MM.1S (cell line): ENCODE data around the gene RNLS.

ENCODE experiments used
- DNase-seq: peaks from one replicate; pipeline ENCODE4 v3.0.0-alpha.2; 2015
- H2AFZ ChIP-seq: fragments of 300-600 bp; sonication (generic); 2 replicates; pipeline ENCODE4 v1.6.0; 2016; ENCODE audit warnings: antibody characterized with exemption, low read length
- H3F3A ChIP-seq: fragments of 300-600 bp; sonication (generic); 2 replicates; pipeline ENCODE4 v1.6.1; 2016; ENCODE audit warnings: mild to moderate bottlenecking, antibody characterized with exemption, low read length, moderate library complexity, mixed read lengths; ENCODE audit not compliant: insufficient read depth
- H3K27ac ChIP-seq: fragments of 300-600 bp; sonication (generic); 2 replicates; pipeline ENCODE4 v1.5.1; 2016; ENCODE audit warnings: mild to moderate bottlenecking, low read length
- H3K27me3 ChIP-seq: fragments of 300-600 bp; sonication (generic); replicated peaks from 2 replicates; pipeline ENCODE4 v1.6.0; 2016; ENCODE audit warnings: low read length; ENCODE audit not compliant: insufficient read depth
- H3K36me3 ChIP-seq: fragments of 300-600 bp; sonication (generic); replicated peaks from 2 replicates; pipeline ENCODE4 v1.6.1; 2016; ENCODE audit warnings: mild to moderate bottlenecking, low read length, mixed read lengths; ENCODE audit not compliant: insufficient read depth
- H3K4me1 ChIP-seq: fragments of 300-600 bp; sonication (generic); 2 replicates; pipeline ENCODE4 v1.6.1; 2016; ENCODE audit warnings: low read length, mixed read lengths
- H3K4me2 ChIP-seq: fragments of 300-600 bp; sonication (generic); 2 replicates; pipeline ENCODE4 v1.6.0; 2016; ENCODE audit warnings: low read depth, low read length
- H3K4me3 ChIP-seq: fragments of 300-600 bp; sonication (generic); 2 replicates; pipeline ENCODE4 v1.5.1; 2016; ENCODE audit warnings: low read length, mixed read lengths
- H3K79me2 ChIP-seq: fragments of 300-600 bp; sonication (generic); 2 replicates; pipeline ENCODE4 v1.6.1; 2016; ENCODE audit warnings: mixed run types, low read length, mixed read lengths
- H3K9ac ChIP-seq: fragments of 300-600 bp; sonication (generic); 2 replicates; pipeline ENCODE4 v1.6.1; 2016; ENCODE audit warnings: low read length, mixed read lengths
- H3K9me2 ChIP-seq: fragments of 300-600 bp; sonication (generic); replicated peaks from 2 replicates; pipeline ENCODE4 v1.6.1; 2016; ENCODE audit warnings: mild to moderate bottlenecking, low read length, mixed read lengths; ENCODE audit not compliant: insufficient read depth
- H3K9me3 ChIP-seq: fragments of 300-600 bp; sonication (generic); replicated peaks from 2 replicates; pipeline ENCODE4 v1.6.1; 2016; ENCODE audit warnings: mild to moderate bottlenecking, low read length, mixed read lengths; ENCODE audit not compliant: insufficient read depth
- H4K20me1 ChIP-seq: fragments of 300-600 bp; sonication (generic); 2 replicates; pipeline ENCODE4 v1.6.1; 2016; ENCODE audit warnings: mild to moderate bottlenecking, low read length, moderate library complexity, mixed read lengths; ENCODE audit not compliant: insufficient read depth
- CTCF ChIP-seq: fragments of 300-600 bp; sonication (generic); IDR thresholded peaks from 2 replicates; pipeline ENCODE4 v1.5.1; 2016; ENCODE audit warnings: antibody characterized with exemption, low read length, mixed read lengths
- EZH2 ChIP-seq: fragments of 300-600 bp; sonication (generic); optimal IDR thresholded peaks from 2 replicates; pipeline ENCODE3; 2017; ENCODE audit warnings: low read depth, mild to moderate bottlenecking, antibody characterized with exemption, low read length, mixed read lengths
- EZH2phosphoT487 ChIP-seq: fragments of 300-600 bp; sonication (generic); IDR thresholded peaks from 2 replicates; pipeline ENCODE4 v1.6.1; 2018; ENCODE audit warnings: antibody characterized with exemption, low read length

The RNLS gene

GRCh38 chr10:88390041-88390440, 193.1 kb downstream of the RNLS start:
- Histone ChIP-seq H3K4me3 (no peak overlapping the region), H3F3A (peaks cover 34% of the 10 kb centered on the region), H3K4me2 (peak overlapping the region; percentile 16; the same call in 1 of the 2 replicates), H3K27ac (no peak overlapping the region), H3K9me2 (no peaks in the 10 kb centered on the region), H2AFZ (no peak overlapping the region), H3K4me1 (peaks cover 68% of the 10 kb centered on the region), H3K9me3 (no peaks in the 10 kb centered on the region), H3K27me3 (no peaks in the 10 kb centered on the region), H3K79me2 (no peaks in the 10 kb centered on the region), H3K9ac (no peak overlapping the region), H3K36me3 (no peaks in the 10 kb centered on the region), H4K20me1 (no peaks in the 10 kb centered on the region)
- TF ChIP-seq CTCF (no peak), EZH2 (no peak), EZH2phosphoT487 (no peak)
- DNase-seq, result no peak

- peak overlapping the region; percentile 16; the same call in 1 of the 2 replicates for H3K4me2 ChIP-seq
- peaks cover 40% of the 10 kb centered on the region for H3F3A ChIP-seq
Observed at GRCh38 chr10:88389456-88389855, 193.7 kb downstream of the RNLS start.

GRCh38 chr10:88388324-88388723, 194.8 kb downstream of the RNLS start:
- H3K9ac ChIP-seq, result no peak overlapping the region
- H3K4me1 ChIP-seq, result peaks cover 84% of the 10 kb centered on the region
- H3K9me3 ChIP-seq, result no peaks in the 10 kb centered on the region
- peak overlapping the region; percentile 42 for H2AFZ ChIP-seq
- no peak overlapping the region for H3K4me2 ChIP-seq
- H3K79me2 ChIP-seq, result no peaks in the 10 kb centered on the region
- DNase-seq, result no peak
- no peaks in the 10 kb centered on the region for H3K36me3 ChIP-seq
- peaks cover 44% of the 10 kb centered on the region for H3F3A ChIP-seq
- H3K27me3 ChIP-seq, result no peaks in the 10 kb centered on the region
- TF ChIP-seq EZH2phosphoT487 (no peak), CTCF (no peak), EZH2 (no peak)
- no peak overlapping the region for H3K4me3 ChIP-seq
- H4K20me1 ChIP-seq, result no peaks in the 10 kb centered on the region
- no peaks in the 10 kb centered on the region for H3K9me2 ChIP-seq
- H3K27ac ChIP-seq, result peak overlapping the region; percentile 10; the same call in 1 of the 2 replicates

More at GRCh38 chr10:88389456-88389855, 193.7 kb downstream of the RNLS start:
- Histone ChIP-seq H3K4me1 (peaks cover 73% of the 10 kb centered on the region), H3K9me3 (no peaks in the 10 kb centered on the region), H3K79me2 (no peaks in the 10 kb centered on the region), H3K27ac (no peak overlapping the region), H3K9ac (no peak overlapping the region), H4K20me1 (no peaks in the 10 kb centered on the region), H3K36me3 (no peaks in the 10 kb centered on the region), H3K27me3 (no peaks in the 10 kb centered on the region), H3K4me3 (no peak overlapping the region), H2AFZ (no peak overlapping the region), H3K9me2 (no peaks in the 10 kb centered on the region)
- peak; percentile 78 for DNase-seq
- TF ChIP-seq EZH2phosphoT487 (no peak), CTCF (peak; percentile 76)
